ENCODE results near the gene REV1. TPM values are rescaled to one million over a fixed set of nuclear protein-coding genes. Genes with fewer than 3 reads are reported as not detected.
A peak's percentile ranks its signal among the peaks of the same experiment; 100 is the strongest.

REV1 gene
- total and polyA plus RNA-seq, 2 experiments from 2014 or later = 32.9 to 46.7 TPM

- peaks cover 34% of the 10 kb centered on the region for H3K4me1 Mint-ChIP-seq
- Histone ChIP-seq H3K79me2 (replicated peaks; ENCODE audit: insufficient read depth) (peaks cover 100% of the 10 kb centered on the region), H2AFZ (no peak overlapping the region), H3K4me3 (no peak overlapping the region), H3K9me2 (ENCODE audit: insufficient read depth) (no peaks in the 10 kb centered on the region), H3K4me1 (ENCODE audit: insufficient read depth) (peaks cover 43% of the 10 kb centered on the region), H4K20me1 (replicated peaks; ENCODE audit: insufficient read depth) (peaks cover 6% of the 10 kb centered on the region), H3K36me3 (ENCODE audit: insufficient read depth) (no peaks in the 10 kb centered on the region), H3K27ac (ENCODE audit: low read depth) (peak overlapping the region; percentile 57; the same call in 1 of the 2 replicates), H3K27me3 (ENCODE audit: insufficient read depth) (no peaks in the 10 kb centered on the region), H3K4me2 (no peak overlapping the region), H3F3A (replicated peaks; ENCODE audit: low read depth) (no peaks in the 10 kb centered on the region)
- no peak for DNase-seq (ENCODE audit: low spot score)
- TF ChIP-seq NANOG (IDR thresholded peaks at IDR 0.05; ENCODE audit: borderline replicate concordance) = no peak
- no peak for TF ChIP-seq JUNB (IDR thresholded peaks at IDR 0.05; ENCODE audit: unreplicated experiment)
- no peak for TF ChIP-seq ETS1 (IDR thresholded peaks at IDR 0.05)
- no peak for TF ChIP-seq CTCF (conservative IDR thresholded peaks at IDR 0.05; ENCODE audit: low read depth in 2 of 2)
- H3K27me3 Mint-ChIP-seq (ENCODE audit: insufficient read depth, low read depth, poor library complexity) = peaks cover 2% of the 10 kb centered on the region
- peaks cover 19% of the 10 kb centered on the region for H3K9me3 Mint-ChIP-seq
- H3K36me3 Mint-ChIP-seq (ENCODE audit: low read depth) = peaks cover 22% of the 10 kb centered on the region
- no peak for ATAC-seq
- no peak overlapping the region for H3K4me3 Mint-ChIP-seq
- no peak overlapping the region for H3K27ac Mint-ChIP-seq
These were observed 20.4 kb downstream of the REV1 start for GRCh38 chr2:99469394-99469793.

GRCh38 chr2:99468155-99468554 lies 21.7 kb downstream of the REV1 start:
- Histone ChIP-seq H2AFZ (no peak overlapping the region), H3K79me2 (replicated peaks; ENCODE audit: insufficient read depth) (peaks cover 100% of the 10 kb centered on the region), H3K36me3 (ENCODE audit: insufficient read depth) (no peaks in the 10 kb centered on the region), H3K9me2 (ENCODE audit: insufficient read depth) (no peaks in the 10 kb centered on the region), H3K4me3 (no peak overlapping the region), H3K27me3 (ENCODE audit: insufficient read depth) (no peaks in the 10 kb centered on the region), H4K20me1 (replicated peaks; ENCODE audit: insufficient read depth) (peaks cover 6% of the 10 kb centered on the region), H3K4me1 (ENCODE audit: insufficient read depth) (peaks cover 31% of the 10 kb centered on the region), H3K4me2 (no peak overlapping the region), H3F3A (replicated peaks; ENCODE audit: low read depth) (no peaks in the 10 kb centered on the region), H3K27ac (ENCODE audit: low read depth) (no peak overlapping the region; the same call in 1 of the 2 replicates)
- H3K9me3 Mint-ChIP-seq = peaks cover 19% of the 10 kb centered on the region
- H3K36me3 Mint-ChIP-seq (ENCODE audit: low read depth) = peaks cover 26% of the 10 kb centered on the region
- ATAC-seq = no peak
- H3K27ac Mint-ChIP-seq = no peak overlapping the region
- H3K4me1 Mint-ChIP-seq = peaks cover 24% of the 10 kb centered on the region
- peaks cover 2% of the 10 kb centered on the region for H3K27me3 Mint-ChIP-seq (ENCODE audit: insufficient read depth, low read depth, poor library complexity)
- H3K4me3 Mint-ChIP-seq = no peak overlapping the region
- no peak for DNase-seq (ENCODE audit: low spot score)
- TF ChIP-seq ZNF114 (CRISPR knock-in tag; IDR thresholded peaks at IDR 0.05) = no peak
- no peak for TF ChIP-seq ETS1 (IDR thresholded peaks at IDR 0.05)
- no peak for TF ChIP-seq NANOG (IDR thresholded peaks at IDR 0.05; ENCODE audit: borderline replicate concordance)
- no peak for TF ChIP-seq EZH2 (IDR thresholded peaks at IDR 0.05; ENCODE audit: low read depth, unreplicated experiment)
- no peak for TF ChIP-seq POLR2AphosphoS5 (IDR thresholded peaks at IDR 0.05; ENCODE audit: low read depth)
- no peak for TF ChIP-seq CTCF (conservative IDR thresholded peaks at IDR 0.05; ENCODE audit: low read depth in 2 of 2)
- no peak for TF ChIP-seq JUNB (IDR thresholded peaks at IDR 0.05; ENCODE audit: unreplicated experiment)
- no peak for TF ChIP-seq ZNF462 (CRISPR knock-in tag; IDR thresholded peaks at IDR 0.05)

Data from GM23338 (cell line).